HEK293 (cell line): ENCODE measurements around the gene TET3.

ENCODE experiments used
- CTCF ChIA-PET: fragments of 350-600 bp; formaldehyde crosslinking; extraction: SDS; loops from one replicate; lab custom pipeline; 2021; ENCODE audit warnings: antibody characterized with exemption; lab: Yijun Ruan, JAX
- POLR2A ChIA-PET: fragments of 300-600 bp; formaldehyde crosslinking; extraction: SDS; loops from one replicate; lab custom pipeline; 2020; ENCODE audit warnings: antibody characterized with exemption, inconsistent platforms; lab: Yijun Ruan, JAX
- H3K27ac ChIP-seq: fragments of 200-500 bp; sonication (Bioruptor generic); 2 replicates; pipeline ENCODE4 v1.5.1; 2014; ENCODE audit warnings: low read depth, low read length, control low read depth, inconsistent platforms; ENCODE audit errors: extremely low read depth
- H3K36me3 ChIP-seq, 2 experiments: fragments of 200-500 bp in 1 of 2; sonication (Bioruptor generic) in 1 of 2; 1 replicate in 1 of 2; 2 replicates in 1 of 2; pipeline ENCODE4 v1.5.1; 2014 to 2017; ENCODE audit warnings: inconsistent platforms in 2 of 2, low read length in 2 of 2; ENCODE audit not compliant: control insufficient read depth in 2 of 2, insufficient read depth in 1 of 2
- H3K4me1 ChIP-seq: fragments of 200-500 bp; sonication (Bioruptor generic); 2 replicates; pipeline ENCODE4 v1.5.1; 2014; ENCODE audit warnings: mild to moderate bottlenecking, low read length, inconsistent platforms; ENCODE audit not compliant: control insufficient read depth, insufficient read depth
- H3K4me3 ChIP-seq: 2 replicates; pipeline ENCODE4 v1.5.1; 2011; ENCODE audit warnings: low read depth, mild to moderate bottlenecking, control low read depth, low read length, moderate library complexity
- H3K9me3 ChIP-seq: fragments of 200-500 bp; sonication (Bioruptor generic); 2 replicates; pipeline ENCODE4 v1.5.1; 2014; ENCODE audit warnings: low read depth, low read length, inconsistent platforms; ENCODE audit not compliant: control insufficient read depth, insufficient read depth
- ATF2 ChIP-seq: fragments of 450-650 bp; formaldehyde crosslinking; IDR thresholded peaks from 2 replicates; pipeline ENCODE4 v1.5.1; 2016; ENCODE audit warnings: missing biosample characterization, missing genetic modification characterization, low read depth
- BCL11A ChIP-seq: fragments of 450-650 bp; formaldehyde crosslinking; IDR thresholded peaks from 2 replicates; pipeline ENCODE4 v1.5.1; 2016; ENCODE audit warnings: low read depth, missing biosample characterization, missing genetic modification characterization
- GLIS1 ChIP-seq: fragments of 450-650 bp; formaldehyde crosslinking; IDR thresholded peaks from 2 replicates; pipeline ENCODE4 v1.5.1; 2016; ENCODE audit warnings: missing biosample characterization, missing genetic modification characterization
- KLF9 ChIP-seq: fragments of 450-650 bp; formaldehyde crosslinking; IDR thresholded peaks from 2 replicates; pipeline ENCODE4 v1.5.1; 2016; ENCODE audit warnings: missing biosample characterization, missing genetic modification characterization, low read depth
- ZFP41 ChIP-seq: fragments of 450-650 bp; formaldehyde crosslinking; IDR thresholded peaks from 2 replicates; pipeline ENCODE4 v1.5.1; 2016; ENCODE audit warnings: missing biosample characterization, missing genetic modification characterization, borderline replicate concordance
- ZNF114 ChIP-seq: fragments of 450-650 bp; formaldehyde crosslinking; IDR thresholded peaks from 2 replicates; pipeline ENCODE4 v1.5.0; 2017; ENCODE audit warnings: missing biosample characterization, missing genetic modification characterization
- ZNF184 ChIP-seq: fragments of 450-650 bp; IDR thresholded peaks from 2 replicates; pipeline ENCODE4 v1.5.1; 2018; ENCODE audit warnings: missing biosample characterization, mild to moderate bottlenecking, missing genetic modification characterization
- ZNF248 ChIP-seq: fragments of 450-650 bp; formaldehyde crosslinking; IDR thresholded peaks from 2 replicates; pipeline ENCODE4 v1.5.1; 2017; ENCODE audit warnings: missing biosample characterization, missing genetic modification characterization
- ZNF280C ChIP-seq: fragments of 450-650 bp; formaldehyde crosslinking; IDR thresholded peaks from 2 replicates; pipeline ENCODE4 v1.5.1; 2016; ENCODE audit warnings: missing biosample characterization, missing genetic modification characterization
- ZNF350 ChIP-seq: fragments of 450-650 bp; formaldehyde crosslinking; IDR thresholded peaks from 2 replicates; pipeline ENCODE4 v1.5.0; 2017; ENCODE audit warnings: missing biosample characterization, mild to moderate bottlenecking, missing genetic modification characterization
- ZNF394 ChIP-seq: fragments of 450-650 bp; formaldehyde crosslinking; IDR thresholded peaks from 2 replicates; pipeline ENCODE4 v1.5.1; 2016; ENCODE audit warnings: missing biosample characterization, missing genetic modification characterization, mild to moderate bottlenecking, moderate library complexity, borderline replicate concordance
- ZNF654 ChIP-seq: fragments of 450-650 bp; formaldehyde crosslinking; IDR thresholded peaks from 2 replicates; pipeline ENCODE4 v1.5.1; 2016; ENCODE audit warnings: low read depth, missing biosample characterization, missing genetic modification characterization
- TF ChIP-seq, protein P1 (sequence below): fragments of 450-650 bp; formaldehyde crosslinking; IDR thresholded peaks from 2 replicates; pipeline ENCODE4 v1.5.1; 2016; ENCODE audit warnings: missing biosample characterization, missing genetic modification characterization, borderline replicate concordance
- TF ChIP-seq, protein P2 (sequence below): fragments of 450-650 bp; formaldehyde crosslinking; conservative IDR thresholded peaks from 2 replicates; pipeline ENCODE4 v1.5.1; 2016; ENCODE audit warnings: low read depth, missing biosample characterization, missing genetic modification characterization
- TF ChIP-seq, protein P3 (sequence below): fragments of 450-650 bp; formaldehyde crosslinking; IDR thresholded peaks from 2 replicates; pipeline ENCODE4 v1.5.1; 2016; ENCODE audit warnings: missing biosample characterization, missing genetic modification characterization
- TF ChIP-seq, protein P4 (sequence below): fragments of 450-650 bp; formaldehyde crosslinking; IDR thresholded peaks from 2 replicates; pipeline ENCODE4 v1.5.1; 2016; ENCODE audit warnings: missing biosample characterization, missing genetic modification characterization, borderline replicate concordance

Gene TET3

DNA sequence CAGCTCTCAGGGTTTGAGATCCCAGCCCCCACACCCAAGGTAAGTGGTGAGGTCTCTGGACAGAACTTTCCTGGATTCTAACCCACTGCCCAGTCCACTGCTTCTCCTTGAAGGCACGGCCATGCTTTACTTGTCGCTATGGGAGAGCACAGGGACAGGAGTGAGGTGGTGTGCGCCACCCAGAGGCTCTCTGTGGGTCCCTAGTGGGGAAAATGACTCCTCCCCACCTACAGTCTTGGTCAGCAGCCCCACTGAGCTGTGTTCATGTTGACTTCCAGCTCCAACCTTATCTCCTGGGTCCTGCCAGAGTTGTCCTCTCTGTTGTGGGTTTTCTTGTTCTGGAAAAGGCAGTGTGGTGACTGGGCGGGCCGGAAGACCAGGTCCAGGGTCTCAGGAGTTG lies 11.1 kb downstream of the TET3 start:
- ChIA-PET POLR2A (no interaction called here), CTCF (interaction anchor here (0.6 to 0.7 kb wide), 2 partner anchors 8 to 133 kb away, joined by 3 to 4 read pairs; no protein-coding TSS in a partner anchor)
- H3K4me1 ChIP-seq, result peaks cover 13% of the 10 kb centered on the region

GRCh38 chr2:73997813-73998212 lies 13.1 kb downstream of the TET3 start:
- H3K4me3 ChIP-seq, result no peak overlapping the region
- H3K36me3 ChIP-seq, result no peaks in the 10 kb centered on the region
- H3K4me1 ChIP-seq, result peaks cover 21% of the 10 kb centered on the region
- H3K27ac ChIP-seq, result no peak overlapping the region
- no peaks in the 10 kb centered on the region for H3K9me3 ChIP-seq
- ChIA-PET POLR2A (interaction anchor here (1.0 kb wide), 1 partner anchor 11 kb away, joined by 3 read pairs; no protein-coding TSS in a partner anchor), CTCF (no interaction called here)
- TF ChIP-seq BCL11A (tag by site-specific recombination) (no peak), ZNF350 (no peak), ZNF248 (tag by site-specific recombination) (no peak), ZNF114 (tag by site-specific recombination) (no peak), ZNF184 (tag by site-specific recombination) (no peak), KLF9 (tag by site-specific recombination) (no peak), ZNF654 (tag by site-specific recombination) (no peak), ZNF394 (tag by site-specific recombination) (no peak), ATF2 (no peak), ZNF280C (tag by site-specific recombination) (no peak)
- TF ChIP-seq, protein P1, sequence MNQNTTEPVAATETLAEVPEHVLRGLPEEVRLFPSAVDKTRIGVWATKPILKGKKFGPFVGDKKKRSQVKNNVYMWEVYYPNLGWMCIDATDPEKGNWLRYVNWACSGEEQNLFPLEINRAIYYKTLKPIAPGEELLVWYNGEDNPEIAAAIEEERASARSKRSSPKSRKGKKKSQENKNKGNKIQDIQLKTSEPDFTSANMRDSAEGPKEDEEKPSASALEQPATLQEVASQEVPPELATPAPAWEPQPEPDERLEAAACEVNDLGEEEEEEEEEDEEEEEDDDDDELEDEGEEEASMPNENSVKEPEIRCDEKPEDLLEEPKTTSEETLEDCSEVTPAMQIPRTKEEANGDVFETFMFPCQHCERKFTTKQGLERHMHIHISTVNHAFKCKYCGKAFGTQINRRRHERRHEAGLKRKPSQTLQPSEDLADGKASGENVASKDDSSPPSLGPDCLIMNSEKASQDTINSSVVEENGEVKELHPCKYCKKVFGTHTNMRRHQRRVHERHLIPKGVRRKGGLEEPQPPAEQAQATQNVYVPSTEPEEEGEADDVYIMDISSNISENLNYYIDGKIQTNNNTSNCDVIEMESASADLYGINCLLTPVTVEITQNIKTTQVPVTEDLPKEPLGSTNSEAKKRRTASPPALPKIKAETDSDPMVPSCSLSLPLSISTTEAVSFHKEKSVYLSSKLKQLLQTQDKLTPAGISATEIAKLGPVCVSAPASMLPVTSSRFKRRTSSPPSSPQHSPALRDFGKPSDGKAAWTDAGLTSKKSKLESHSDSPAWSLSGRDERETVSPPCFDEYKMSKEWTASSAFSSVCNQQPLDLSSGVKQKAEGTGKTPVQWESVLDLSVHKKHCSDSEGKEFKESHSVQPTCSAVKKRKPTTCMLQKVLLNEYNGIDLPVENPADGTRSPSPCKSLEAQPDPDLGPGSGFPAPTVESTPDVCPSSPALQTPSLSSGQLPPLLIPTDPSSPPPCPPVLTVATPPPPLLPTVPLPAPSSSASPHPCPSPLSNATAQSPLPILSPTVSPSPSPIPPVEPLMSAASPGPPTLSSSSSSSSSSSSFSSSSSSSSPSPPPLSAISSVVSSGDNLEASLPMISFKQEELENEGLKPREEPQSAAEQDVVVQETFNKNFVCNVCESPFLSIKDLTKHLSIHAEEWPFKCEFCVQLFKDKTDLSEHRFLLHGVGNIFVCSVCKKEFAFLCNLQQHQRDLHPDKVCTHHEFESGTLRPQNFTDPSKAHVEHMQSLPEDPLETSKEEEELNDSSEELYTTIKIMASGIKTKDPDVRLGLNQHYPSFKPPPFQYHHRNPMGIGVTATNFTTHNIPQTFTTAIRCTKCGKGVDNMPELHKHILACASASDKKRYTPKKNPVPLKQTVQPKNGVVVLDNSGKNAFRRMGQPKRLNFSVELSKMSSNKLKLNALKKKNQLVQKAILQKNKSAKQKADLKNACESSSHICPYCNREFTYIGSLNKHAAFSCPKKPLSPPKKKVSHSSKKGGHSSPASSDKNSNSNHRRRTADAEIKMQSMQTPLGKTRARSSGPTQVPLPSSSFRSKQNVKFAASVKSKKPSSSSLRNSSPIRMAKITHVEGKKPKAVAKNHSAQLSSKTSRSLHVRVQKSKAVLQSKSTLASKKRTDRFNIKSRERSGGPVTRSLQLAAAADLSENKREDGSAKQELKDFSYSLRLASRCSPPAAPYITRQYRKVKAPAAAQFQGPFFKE (tag by site-specific recombination), result no peak
- TF ChIP-seq, protein P2, sequence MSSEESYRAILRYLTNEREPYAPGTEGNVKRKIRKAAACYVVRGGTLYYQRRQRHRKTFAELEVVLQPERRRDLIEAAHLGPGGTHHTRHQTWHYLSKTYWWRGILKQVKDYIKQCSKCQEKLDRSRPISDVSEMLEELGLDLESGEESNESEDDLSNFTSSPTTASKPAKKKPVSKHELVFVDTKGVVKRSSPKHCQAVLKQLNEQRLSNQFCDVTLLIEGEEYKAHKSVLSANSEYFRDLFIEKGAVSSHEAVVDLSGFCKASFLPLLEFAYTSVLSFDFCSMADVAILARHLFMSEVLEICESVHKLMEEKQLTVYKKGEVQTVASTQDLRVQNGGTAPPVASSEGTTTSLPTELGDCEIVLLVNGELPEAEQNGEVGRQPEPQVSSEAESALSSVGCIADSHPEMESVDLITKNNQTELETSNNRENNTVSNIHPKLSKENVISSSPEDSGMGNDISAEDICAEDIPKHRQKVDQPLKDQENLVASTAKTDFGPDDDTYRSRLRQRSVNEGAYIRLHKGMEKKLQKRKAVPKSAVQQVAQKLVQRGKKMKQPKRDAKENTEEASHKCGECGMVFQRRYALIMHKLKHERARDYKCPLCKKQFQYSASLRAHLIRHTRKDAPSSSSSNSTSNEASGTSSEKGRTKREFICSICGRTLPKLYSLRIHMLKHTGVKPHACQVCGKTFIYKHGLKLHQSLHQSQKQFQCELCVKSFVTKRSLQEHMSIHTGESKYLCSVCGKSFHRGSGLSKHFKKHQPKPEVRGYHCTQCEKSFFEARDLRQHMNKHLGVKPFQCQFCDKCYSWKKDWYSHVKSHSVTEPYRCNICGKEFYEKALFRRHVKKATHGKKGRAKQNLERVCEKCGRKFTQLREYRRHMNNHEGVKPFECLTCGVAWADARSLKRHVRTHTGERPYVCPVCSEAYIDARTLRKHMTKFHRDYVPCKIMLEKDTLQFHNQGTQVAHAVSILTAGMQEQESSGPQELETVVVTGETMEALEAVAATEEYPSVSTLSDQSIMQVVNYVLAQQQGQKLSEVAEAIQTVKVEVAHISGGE (tag by site-specific recombination), result no peak
- TF ChIP-seq, protein P3, sequence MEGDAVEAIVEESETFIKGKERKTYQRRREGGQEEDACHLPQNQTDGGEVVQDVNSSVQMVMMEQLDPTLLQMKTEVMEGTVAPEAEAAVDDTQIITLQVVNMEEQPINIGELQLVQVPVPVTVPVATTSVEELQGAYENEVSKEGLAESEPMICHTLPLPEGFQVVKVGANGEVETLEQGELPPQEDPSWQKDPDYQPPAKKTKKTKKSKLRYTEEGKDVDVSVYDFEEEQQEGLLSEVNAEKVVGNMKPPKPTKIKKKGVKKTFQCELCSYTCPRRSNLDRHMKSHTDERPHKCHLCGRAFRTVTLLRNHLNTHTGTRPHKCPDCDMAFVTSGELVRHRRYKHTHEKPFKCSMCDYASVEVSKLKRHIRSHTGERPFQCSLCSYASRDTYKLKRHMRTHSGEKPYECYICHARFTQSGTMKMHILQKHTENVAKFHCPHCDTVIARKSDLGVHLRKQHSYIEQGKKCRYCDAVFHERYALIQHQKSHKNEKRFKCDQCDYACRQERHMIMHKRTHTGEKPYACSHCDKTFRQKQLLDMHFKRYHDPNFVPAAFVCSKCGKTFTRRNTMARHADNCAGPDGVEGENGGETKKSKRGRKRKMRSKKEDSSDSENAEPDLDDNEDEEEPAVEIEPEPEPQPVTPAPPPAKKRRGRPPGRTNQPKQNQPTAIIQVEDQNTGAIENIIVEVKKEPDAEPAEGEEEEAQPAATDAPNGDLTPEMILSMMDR (tag by site-specific recombination), result no peak
- TF ChIP-seq, protein P4, sequence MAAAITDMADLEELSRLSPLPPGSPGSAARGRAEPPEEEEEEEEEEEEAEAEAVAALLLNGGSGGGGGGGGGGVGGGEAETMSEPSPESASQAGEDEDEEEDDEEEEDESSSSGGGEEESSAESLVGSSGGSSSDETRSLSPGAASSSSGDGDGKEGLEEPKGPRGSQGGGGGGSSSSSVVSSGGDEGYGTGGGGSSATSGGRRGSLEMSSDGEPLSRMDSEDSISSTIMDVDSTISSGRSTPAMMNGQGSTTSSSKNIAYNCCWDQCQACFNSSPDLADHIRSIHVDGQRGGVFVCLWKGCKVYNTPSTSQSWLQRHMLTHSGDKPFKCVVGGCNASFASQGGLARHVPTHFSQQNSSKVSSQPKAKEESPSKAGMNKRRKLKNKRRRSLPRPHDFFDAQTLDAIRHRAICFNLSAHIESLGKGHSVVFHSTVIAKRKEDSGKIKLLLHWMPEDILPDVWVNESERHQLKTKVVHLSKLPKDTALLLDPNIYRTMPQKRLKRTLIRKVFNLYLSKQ (tag by site-specific recombination), result no peak

More for the DNA sequence above, 11.1 kb downstream of the TET3 start:
- H3K9me3 ChIP-seq, result no peaks in the 10 kb centered on the region
- TF ChIP-seq GLIS1 (no peak; the same call in 1 of the 2 replicates), ZFP41 (tag by site-specific recombination) (no peak)
- peaks cover 0 to 4% of the 10 kb centered on the region in 2 experiments; a peak in 2 of 3 replicates for H3K36me3 ChIP-seq
- H3K27ac ChIP-seq, result no peak overlapping the region
- no peak overlapping the region for H3K4me3 ChIP-seq
